Measurements from ENCODE around the gene PROS1. TPM values are rescaled to one million over a fixed set of nuclear protein-coding genes. Genes with fewer than 3 reads are reported as not detected.
"Not testable (repeated sequence)": the region's sequence is repeated elsewhere in the genome, so short reads cannot be mapped to it uniquely, and the experiment has no call there.

PROS1 gene
- total RNA-seq, 1 donor from 2014 or later: 25.6 TPM

GRCh38 chr3:93969997-93970396, 3.7 kb downstream of the PROS1 start:
- DNase-seq (ENCODE audit: low read depth in 2 of 2): no peak

GRCh38 chr3:93969443-93969842, 4.3 kb downstream of the PROS1 start:
- DNase-seq (ENCODE audit: low read depth in 2 of 2): peak in 1 of 2 donors; percentile 21

GRCh38 chr3:93965106-93965505, 8.6 kb downstream of the PROS1 start:
- DNase-seq (ENCODE audit: low read depth in 2 of 2): not testable (repeated sequence)

- DNase-seq (ENCODE audit: low read depth in 2 of 2): no peak
These were observed 10.9 kb downstream of the PROS1 start for GRCh38 chr3:93962798-93963197.

- DNase-seq (ENCODE audit: low read depth in 2 of 2): no peak
These were observed 12.2 kb downstream of the PROS1 start for GRCh38 chr3:93961489-93961888.

- no peak for DNase-seq (ENCODE audit: low read depth in 2 of 2)
These were observed 12.7 kb downstream of the PROS1 start for GRCh38 chr3:93961026-93961425.

GRCh38 chr3:93949958-93950357, 23.7 kb downstream of the PROS1 start:
- DNase-seq (ENCODE audit: low read depth in 2 of 2): not testable (repeated sequence)

- not testable (repeated sequence) for DNase-seq (ENCODE audit: low read depth in 2 of 2)
These were observed 36.2 kb downstream of the PROS1 start for GRCh38 chr3:93937485-93937884.

- DNase-seq (ENCODE audit: low read depth in 2 of 2): no peak
These were observed 37.1 kb downstream of the PROS1 start for GRCh38 chr3:93936549-93936948.

GRCh38 chr3:93934366-93935046, 39.2 kb downstream of the PROS1 start:
- no peak for DNase-seq (ENCODE audit: low read depth in 2 of 2)

GRCh38 chr3:93931597-93932229, 42.0 kb downstream of the PROS1 start:
- DNase-seq (ENCODE audit: low read depth in 2 of 2): no peak

- DNase-seq (ENCODE audit: low read depth in 2 of 2): no peak
These were observed 43.7 kb downstream of the PROS1 start for GRCh38 chr3:93930041-93930440.

GRCh38 chr3:93926789-93927188, 46.9 kb downstream of the PROS1 start:
- no peak for DNase-seq (ENCODE audit: low read depth in 2 of 2)

GRCh38 chr3:93924491-93924890, 49.2 kb downstream of the PROS1 start:
- no peak for DNase-seq (ENCODE audit: low read depth in 2 of 2)

GRCh38 chr3:93923006-93923405, 50.7 kb downstream of the PROS1 start:
- no peak for DNase-seq (ENCODE audit: low read depth in 2 of 2)

- DNase-seq (ENCODE audit: low read depth in 2 of 2): not testable (repeated sequence)
These were observed 56.1 kb downstream of the PROS1 start for GRCh38 chr3:93917546-93918029.

- not testable (repeated sequence) for DNase-seq (ENCODE audit: low read depth in 2 of 2)
These were observed 60.1 kb downstream of the PROS1 start for GRCh38 chr3:93913623-93914022.

- DNase-seq (ENCODE audit: low read depth in 2 of 2): no peak
These were observed 62.5 kb downstream of the PROS1 start for GRCh38 chr3:93911206-93911605.

- no peak for DNase-seq (ENCODE audit: low read depth in 2 of 2)
These were observed 63.6 kb downstream of the PROS1 start for GRCh38 chr3:93910097-93910496.

- DNase-seq (ENCODE audit: low read depth in 2 of 2): no peak
These were observed 66.6 kb downstream of the PROS1 start for GRCh38 chr3:93907132-93907531.

- peak in 1 of 2 donors; percentile 1 for DNase-seq (ENCODE audit: low read depth in 2 of 2)
These were observed 67.5 kb downstream of the PROS1 start for GRCh38 chr3:93906245-93906644.

- no peak for DNase-seq (ENCODE audit: low read depth in 2 of 2)
These were observed 69.1 kb downstream of the PROS1 start for GRCh38 chr3:93904568-93904967.
